Activated naive CD8-positive, alpha-beta T cell (primary cell): ENCODE results near the gene SORCS2.

Experiments used
- H3K27ac Mint-ChIP-seq: one replicate; pipeline ENCODE4 v1.8.0; 2021; ENCODE audit warnings: mixed read lengths
- H3K27me3 Mint-ChIP-seq: one replicate; pipeline ENCODE4 v1.8.0; 2021; ENCODE audit warnings: mixed read lengths
- H3K36me3 Mint-ChIP-seq: one replicate; pipeline ENCODE4 v1.8.0; 2021; ENCODE audit warnings: mixed read lengths
- H3K4me1 Mint-ChIP-seq: one replicate; pipeline ENCODE4 v1.8.0; 2021; ENCODE audit warnings: low read depth, mixed read lengths
- H3K4me3 Mint-ChIP-seq: one replicate; pipeline ENCODE4 v1.8.0; 2021; ENCODE audit warnings: mild to moderate bottlenecking, mixed read lengths
- H3K9me3 Mint-ChIP-seq: one replicate; pipeline ENCODE4 v1.8.0; 2021; ENCODE audit warnings: low read depth, mixed read lengths

Gene SORCS2

DNA sequence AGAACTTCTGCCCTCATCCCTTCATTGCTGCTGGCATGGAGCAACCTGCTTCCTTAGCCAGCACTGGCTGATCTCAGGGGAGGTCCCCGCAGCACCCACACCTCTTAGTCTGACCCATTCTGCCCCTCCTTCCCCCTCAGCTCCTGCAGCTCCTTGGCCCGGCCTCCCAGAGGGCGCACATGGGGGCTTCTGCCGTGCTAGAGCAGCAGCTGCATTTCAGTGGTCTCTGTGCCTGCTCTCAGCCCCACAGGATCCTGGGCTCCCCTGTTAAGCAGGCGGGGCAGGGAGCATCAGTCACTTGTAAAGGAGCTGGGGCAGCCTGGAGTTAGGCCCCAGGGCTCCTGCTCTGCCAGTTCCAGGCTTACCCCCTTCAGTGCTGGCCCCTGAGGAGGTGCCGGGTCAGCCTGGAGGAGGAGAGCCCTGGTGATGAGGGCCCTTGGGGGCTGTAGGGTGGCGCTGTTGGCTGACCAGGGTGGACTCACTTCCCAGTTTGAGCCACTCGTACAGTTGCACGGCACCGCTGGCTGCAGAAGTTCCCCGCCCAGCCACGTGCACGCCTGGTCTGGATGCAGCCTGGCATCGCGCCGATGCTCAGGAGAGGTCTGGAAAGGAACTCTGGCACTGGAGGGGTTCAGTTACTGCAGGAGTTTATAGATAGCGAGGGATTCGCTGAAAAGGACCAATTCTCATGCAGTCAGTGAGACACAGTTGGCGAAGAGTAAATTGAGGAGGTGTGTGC is 327.5 kb downstream of the SORCS2 start:
- H3K4me1 Mint-ChIP-seq: peaks cover 4% of the 10 kb centered on the region
- H3K27me3 Mint-ChIP-seq: peaks cover 11% of the 10 kb centered on the region
- no peak overlapping the region for H3K27ac Mint-ChIP-seq
- H3K36me3 Mint-ChIP-seq: no peaks in the 10 kb centered on the region
- H3K4me3 Mint-ChIP-seq: no peak overlapping the region
- H3K9me3 Mint-ChIP-seq: no peaks in the 10 kb centered on the region

DNA sequence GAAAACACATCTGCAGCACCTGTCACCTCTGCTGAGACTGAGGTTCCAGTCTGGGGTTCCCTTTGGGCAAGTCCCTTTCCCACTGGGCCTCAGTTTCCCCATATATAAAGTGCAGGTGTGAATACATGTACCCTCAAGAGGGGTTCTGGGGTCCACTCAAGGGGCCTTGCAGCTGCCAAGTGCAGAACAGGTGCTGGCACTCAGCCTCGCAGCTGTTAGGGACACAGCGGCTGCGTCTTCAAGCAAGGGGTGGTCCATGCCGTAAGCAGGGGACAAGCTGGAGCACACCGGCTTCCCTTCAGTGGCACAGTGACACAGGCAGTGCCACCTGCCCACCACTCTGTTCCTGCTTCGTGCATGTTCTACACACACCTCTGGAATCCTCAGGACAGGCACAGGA is 329.3 kb downstream of the SORCS2 start:
- Mint-ChIP-seq H3K4me3 (no peak overlapping the region), H3K27ac (no peak overlapping the region), H3K27me3 (peaks cover 18% of the 10 kb centered on the region), H3K36me3 (no peaks in the 10 kb centered on the region), H3K9me3 (no peaks in the 10 kb centered on the region), H3K4me1 (peaks cover 6% of the 10 kb centered on the region)

DNA sequence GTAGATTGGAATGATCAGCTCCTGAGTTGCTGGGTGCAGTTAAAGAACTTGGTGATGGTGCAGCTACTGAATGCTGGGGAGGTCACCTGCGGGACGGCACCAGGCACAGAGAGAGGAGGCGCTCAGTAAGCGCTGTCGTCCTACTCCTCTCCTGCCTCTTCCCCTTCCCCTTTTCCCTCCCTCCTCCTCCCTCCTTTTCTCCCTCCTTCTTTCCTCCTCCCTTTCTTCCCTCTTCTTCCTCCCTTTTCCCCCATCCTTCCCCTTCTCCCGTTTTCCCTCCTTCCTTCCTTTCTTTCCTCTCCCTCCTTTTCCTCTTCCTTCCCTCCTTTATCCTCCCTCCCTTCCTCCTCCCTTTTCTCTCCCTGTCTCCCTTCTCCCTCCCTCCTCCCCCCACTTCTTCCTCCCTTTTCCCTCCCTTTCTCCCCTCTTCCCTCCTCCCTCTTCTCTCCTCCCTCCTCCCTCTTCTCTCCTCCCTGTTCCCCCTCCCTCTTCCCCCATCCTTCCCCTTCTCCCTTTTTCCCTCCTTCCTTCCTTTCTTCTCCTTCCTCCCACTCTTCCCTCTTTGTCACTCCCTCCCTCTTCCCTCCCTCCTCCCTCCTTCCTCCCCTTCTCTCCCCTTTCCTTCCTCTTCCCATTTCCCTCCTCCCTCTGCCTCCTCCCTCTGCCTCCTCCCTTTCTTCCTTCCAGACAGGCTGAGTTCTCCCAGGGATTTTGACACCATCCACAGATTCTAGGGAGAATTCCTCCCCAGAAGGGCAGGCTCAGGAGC is 330.3 kb downstream of the SORCS2 start:
- H3K4me3 Mint-ChIP-seq: no peak overlapping the region
- peaks cover 6% of the 10 kb centered on the region for H3K4me1 Mint-ChIP-seq
- no peaks in the 10 kb centered on the region for H3K36me3 Mint-ChIP-seq
- H3K27me3 Mint-ChIP-seq: peaks cover 18% of the 10 kb centered on the region
- H3K9me3 Mint-ChIP-seq: no peaks in the 10 kb centered on the region
- no peak overlapping the region for H3K27ac Mint-ChIP-seq

DNA sequence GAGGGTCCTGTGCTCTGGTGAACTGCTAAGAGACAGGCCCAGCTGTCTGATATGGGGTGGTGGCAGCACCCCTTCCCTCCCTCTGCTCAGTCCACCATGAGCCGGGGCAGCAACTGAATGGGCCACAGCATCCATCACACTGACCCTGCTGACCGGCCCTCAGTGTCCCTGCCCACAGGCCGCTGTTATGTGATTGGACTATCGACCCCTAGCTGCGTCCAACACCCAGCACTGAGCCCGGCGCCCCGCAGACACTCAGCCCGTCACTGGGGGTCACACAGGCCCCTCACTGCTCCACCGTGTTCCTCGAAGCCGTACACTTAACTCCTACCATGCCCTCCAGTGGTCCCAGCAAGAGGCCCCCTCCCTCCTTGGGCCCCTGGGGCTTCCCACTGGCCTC is 331.2 kb downstream of the SORCS2 start:
- peaks cover 6% of the 10 kb centered on the region for H3K4me1 Mint-ChIP-seq
- H3K27me3 Mint-ChIP-seq: peaks cover 21% of the 10 kb centered on the region
- no peaks in the 10 kb centered on the region for H3K36me3 Mint-ChIP-seq
- no peak overlapping the region for H3K4me3 Mint-ChIP-seq
- H3K9me3 Mint-ChIP-seq: no peaks in the 10 kb centered on the region
- no peak overlapping the region for H3K27ac Mint-ChIP-seq

DNA sequence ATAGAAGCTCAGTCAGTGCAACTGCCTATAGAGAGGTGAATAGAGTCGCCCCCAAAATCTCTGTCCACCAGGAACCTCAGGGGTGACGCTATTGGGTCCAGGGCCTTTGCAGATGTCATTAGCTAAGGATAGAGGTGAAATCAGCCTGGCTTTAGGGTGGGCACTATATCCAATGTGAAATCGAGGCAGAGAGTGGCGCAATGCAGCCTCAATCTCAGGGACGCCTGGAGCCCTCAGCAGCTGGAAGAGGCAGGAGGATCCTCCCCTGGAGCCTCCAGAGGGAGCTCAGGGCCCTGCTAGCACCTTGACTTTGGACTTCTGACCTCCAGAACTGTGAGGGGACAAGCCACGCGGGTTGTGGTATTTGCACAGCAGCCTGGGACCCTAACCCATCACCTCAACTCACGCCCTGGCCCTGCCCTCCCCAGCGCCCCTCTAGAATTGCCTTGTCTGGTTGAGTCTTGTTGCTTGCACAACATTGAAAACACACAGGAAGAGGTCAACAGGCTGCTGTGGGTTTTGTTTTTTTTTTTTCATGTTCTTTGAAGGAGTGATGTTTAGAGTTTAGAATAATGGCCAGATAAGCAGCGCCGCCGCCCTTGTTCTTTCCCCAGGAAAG is 331.8 kb downstream of the SORCS2 start:
- Mint-ChIP-seq H3K9me3 (no peaks in the 10 kb centered on the region), H3K27me3 (peaks cover 21% of the 10 kb centered on the region), H3K4me1 (peaks cover 6% of the 10 kb centered on the region), H3K27ac (no peak overlapping the region), H3K4me3 (no peak overlapping the region), H3K36me3 (no peaks in the 10 kb centered on the region)

DNA sequence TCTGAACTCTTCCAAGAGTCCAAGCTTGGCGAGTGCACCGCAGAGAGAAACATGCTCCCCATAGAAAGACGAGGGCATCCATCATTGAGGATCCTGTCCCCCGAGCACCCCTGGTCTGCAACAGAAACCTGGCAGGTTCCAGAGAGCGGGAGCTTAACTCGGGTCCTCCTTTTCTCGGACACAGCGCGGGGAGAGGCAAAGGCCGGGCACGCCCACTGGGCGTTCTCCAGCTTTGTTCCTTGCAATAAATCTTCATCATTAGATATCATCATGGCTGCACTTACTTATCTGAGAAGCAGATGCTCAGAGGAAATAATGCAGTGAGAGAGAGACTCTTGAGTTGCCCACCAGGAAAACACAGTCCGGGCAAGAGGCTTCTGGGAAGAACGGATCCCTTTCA is 332.5 kb downstream of the SORCS2 start:
- H3K27ac Mint-ChIP-seq: no peak overlapping the region
- H3K36me3 Mint-ChIP-seq: no peaks in the 10 kb centered on the region

DNA sequence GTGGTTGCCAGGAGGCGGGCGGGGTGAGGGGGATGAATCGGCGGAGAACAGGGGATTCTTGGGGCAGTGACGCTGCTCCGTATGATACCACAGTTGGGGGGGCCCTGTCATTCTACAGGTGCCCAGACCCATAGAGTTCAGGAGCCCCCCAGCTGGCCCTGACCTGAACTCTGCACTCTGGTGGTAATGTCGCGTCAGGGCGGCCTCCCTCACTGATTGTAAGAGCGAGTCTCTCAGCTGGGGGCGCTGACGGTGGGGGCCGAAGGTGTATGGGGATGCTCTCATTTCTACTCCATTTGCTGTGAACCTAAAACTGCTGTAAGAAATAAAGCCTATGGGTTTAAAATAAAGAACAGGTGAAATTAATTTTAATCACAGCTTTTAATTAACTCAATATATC is 334.2 kb downstream of the SORCS2 start:
- Mint-ChIP-seq H3K4me3 (no peak overlapping the region), H3K27ac (no peak overlapping the region), H3K36me3 (no peaks in the 10 kb centered on the region), H3K27me3 (peaks cover 15% of the 10 kb centered on the region), H3K4me1 (peaks cover 6% of the 10 kb centered on the region), H3K9me3 (no peaks in the 10 kb centered on the region)

More for the DNA sequence above, 332.5 kb downstream of the SORCS2 start:
- Mint-ChIP-seq H3K9me3 (no peaks in the 10 kb centered on the region), H3K4me3 (no peak overlapping the region), H3K27me3 (peaks cover 23% of the 10 kb centered on the region), H3K4me1 (peaks cover 6% of the 10 kb centered on the region)

DNA sequence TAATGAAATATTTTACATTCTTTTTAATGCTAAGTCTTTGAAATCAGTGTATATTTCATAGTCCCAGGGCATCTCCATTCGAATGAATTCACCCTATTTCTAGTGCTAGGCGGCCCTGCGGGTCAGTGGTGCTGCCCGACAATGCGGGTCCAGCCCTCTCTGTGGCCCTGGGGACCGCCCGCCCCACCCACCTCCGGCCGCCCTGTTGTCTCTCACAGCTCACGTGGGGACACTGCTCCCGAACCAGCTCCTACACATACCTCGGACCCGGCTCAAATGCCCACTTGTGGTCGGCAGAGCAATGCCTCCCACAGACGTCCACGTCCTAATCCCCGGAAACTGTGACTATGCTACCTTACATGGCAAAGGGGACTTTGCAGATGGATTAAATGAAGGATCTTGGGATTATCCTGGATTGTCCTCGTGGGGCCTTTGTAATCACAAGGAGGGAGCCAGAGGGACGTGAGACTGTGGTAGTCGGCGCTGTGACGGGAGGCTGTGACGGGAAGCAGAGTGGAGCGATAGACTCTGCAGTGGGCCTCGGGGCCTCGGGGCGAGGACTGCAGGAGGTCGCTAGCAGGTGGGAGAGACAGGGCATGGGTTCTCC is 334.7 kb downstream of the SORCS2 start:
- Mint-ChIP-seq H3K36me3 (no peaks in the 10 kb centered on the region), H3K27me3 (peaks cover 15% of the 10 kb centered on the region), H3K4me3 (no peak overlapping the region), H3K27ac (no peak overlapping the region), H3K4me1 (peaks cover 6% of the 10 kb centered on the region), H3K9me3 (no peaks in the 10 kb centered on the region)

DNA sequence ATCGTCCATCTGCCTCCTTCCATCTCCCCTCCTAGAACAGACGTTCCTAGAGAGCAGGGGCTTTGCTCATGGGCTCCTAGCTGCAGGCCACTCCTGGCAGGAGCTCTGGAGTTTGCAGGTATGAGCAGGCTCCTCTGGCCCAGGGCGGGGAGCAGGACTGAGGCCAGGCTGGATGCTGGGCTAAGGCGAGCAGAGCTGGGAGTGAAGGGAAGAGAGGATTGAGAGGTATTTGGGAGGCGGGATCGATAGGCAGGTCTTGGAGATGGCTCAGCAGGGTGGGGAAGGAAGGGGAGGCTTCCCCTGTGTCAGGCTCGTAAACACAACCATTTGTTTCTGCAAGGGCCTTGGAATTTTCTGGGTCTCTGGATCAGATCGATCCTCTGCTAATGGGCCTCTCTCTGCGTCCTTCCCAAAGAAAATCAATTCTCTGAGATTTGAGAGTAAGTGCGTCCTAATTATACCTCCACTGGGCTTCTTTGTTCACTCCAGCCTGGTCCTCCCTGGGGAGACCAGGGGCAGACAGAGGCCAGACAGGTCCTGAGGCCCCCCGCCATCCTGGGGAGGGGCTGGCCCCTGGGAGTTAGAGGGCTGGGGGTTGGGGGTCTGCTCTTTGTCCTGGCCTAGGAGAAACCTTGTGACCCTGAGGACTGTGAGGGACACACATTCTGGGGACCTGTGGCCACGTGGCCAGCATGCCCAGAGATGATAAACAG is 337.2 kb downstream of the SORCS2 start:
- H3K9me3 Mint-ChIP-seq: no peaks in the 10 kb centered on the region
- H3K27ac Mint-ChIP-seq: no peak overlapping the region
- peaks cover 12% of the 10 kb centered on the region for H3K27me3 Mint-ChIP-seq
- H3K36me3 Mint-ChIP-seq: no peaks in the 10 kb centered on the region
- H3K4me3 Mint-ChIP-seq: no peak overlapping the region
- peaks cover 4% of the 10 kb centered on the region for H3K4me1 Mint-ChIP-seq

DNA sequence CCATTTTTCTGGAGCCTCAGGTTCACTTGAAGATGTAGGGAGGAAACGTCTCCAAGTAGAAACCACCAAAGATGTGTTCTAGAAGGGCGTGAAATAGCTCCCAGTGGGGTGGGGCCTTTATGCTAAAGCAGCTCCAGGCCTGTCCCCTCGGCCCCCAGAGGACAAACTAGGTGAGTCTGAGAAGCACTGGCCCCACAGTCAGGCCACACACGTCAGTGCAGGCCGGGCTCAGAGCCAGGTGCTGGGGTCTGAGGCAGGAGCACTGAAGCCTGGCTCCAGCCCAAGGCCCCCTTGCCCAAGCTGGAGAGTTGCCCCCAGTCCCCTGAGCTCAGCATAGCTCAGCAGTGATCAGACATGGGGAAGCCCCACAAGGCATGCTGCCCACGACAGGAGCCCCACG is 337.7 kb downstream of the SORCS2 start:
- peaks cover 12% of the 10 kb centered on the region for H3K27me3 Mint-ChIP-seq
- H3K9me3 Mint-ChIP-seq: no peaks in the 10 kb centered on the region
- peaks cover under 1% of the 10 kb centered on the region for H3K4me1 Mint-ChIP-seq
- no peak overlapping the region for H3K4me3 Mint-ChIP-seq
- H3K36me3 Mint-ChIP-seq: no peaks in the 10 kb centered on the region
- no peak overlapping the region for H3K27ac Mint-ChIP-seq

DNA sequence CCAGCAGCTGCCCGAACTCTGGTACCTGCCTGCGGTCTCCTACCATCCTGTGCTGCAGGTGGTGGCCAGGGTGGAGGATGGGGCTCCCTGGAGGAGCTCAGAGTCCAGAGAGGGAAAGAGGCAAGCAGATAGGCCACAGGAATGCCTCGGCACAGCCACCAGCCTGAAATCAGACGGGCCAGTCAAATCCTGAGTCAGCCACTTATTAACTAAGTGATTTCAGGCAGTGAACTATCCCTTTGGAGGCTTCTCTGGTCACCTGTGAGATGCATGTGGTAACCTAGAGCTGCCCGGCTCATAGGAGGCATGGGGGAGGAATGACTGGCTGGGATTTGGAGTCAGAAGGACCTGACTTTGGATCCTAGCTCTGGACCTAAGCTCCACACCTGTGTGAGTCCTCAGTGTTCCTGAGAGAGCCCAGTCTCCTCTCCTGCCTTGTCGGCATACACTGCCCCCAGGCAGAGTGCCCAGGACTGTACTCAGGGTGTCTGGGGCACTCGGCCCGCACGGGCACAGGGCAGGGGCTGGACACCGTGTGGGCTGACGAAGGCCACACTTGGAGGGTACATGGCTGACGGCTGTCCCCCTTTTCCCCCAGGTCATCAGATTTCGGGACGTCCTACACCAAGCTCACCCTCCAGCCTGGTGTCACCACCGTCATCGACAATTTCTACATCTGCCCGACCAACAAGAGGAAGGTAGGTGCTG is 338.7 kb downstream of the SORCS2 start:
- Mint-ChIP-seq H3K4me1 (no peaks in the 10 kb centered on the region), H3K27ac (no peak overlapping the region), H3K4me3 (no peak overlapping the region), H3K36me3 (no peaks in the 10 kb centered on the region), H3K27me3 (peaks cover 7% of the 10 kb centered on the region), H3K9me3 (no peaks in the 10 kb centered on the region)

DNA sequence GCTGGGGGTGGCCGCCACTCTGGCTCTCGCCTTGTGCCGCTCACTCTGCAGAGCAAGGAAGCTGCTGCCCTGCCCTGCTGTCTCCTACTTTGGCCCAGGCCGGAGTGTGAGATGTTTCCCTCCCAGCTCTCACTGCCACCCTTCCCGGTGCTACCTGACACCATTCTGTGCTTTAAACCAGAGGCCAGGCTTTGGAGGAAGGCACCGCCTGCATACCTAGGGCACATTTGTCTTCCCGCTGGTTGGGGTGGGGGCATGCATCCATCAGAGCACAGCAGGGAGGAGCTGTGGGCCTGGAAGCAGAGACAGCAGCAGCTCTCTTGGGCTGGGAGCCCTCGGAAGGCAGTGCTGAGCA is 339.3 kb downstream of the SORCS2 start:
- Mint-ChIP-seq H3K9me3 (no peaks in the 10 kb centered on the region), H3K27ac (no peak overlapping the region), H3K4me1 (no peaks in the 10 kb centered on the region), H3K36me3 (no peaks in the 10 kb centered on the region), H3K27me3 (peaks cover 5% of the 10 kb centered on the region), H3K4me3 (no peak overlapping the region)

DNA sequence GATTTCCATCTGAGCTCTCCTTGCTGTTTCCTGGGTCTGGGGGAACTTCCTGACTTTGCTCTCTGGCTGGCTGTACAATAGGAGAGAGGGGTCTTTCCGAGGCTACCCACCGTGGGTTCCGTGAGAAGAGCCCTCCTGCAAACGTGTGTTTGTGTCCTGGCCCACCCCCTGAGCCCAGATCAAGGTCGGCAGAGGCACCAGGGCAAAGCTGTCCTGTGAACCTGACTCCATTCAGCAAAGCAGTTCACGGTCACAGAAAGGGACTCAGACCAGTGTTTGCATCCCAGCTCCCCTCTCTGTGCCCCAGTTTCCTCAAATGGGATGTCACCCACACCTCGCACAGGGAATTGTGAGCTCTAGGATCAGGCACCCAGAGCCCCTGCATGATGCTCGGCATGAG is 339.7 kb downstream of the SORCS2 start:
- H3K27me3 Mint-ChIP-seq: peaks cover 5% of the 10 kb centered on the region
- H3K4me3 Mint-ChIP-seq: no peak overlapping the region
- no peaks in the 10 kb centered on the region for H3K36me3 Mint-ChIP-seq
- no peaks in the 10 kb centered on the region for H3K9me3 Mint-ChIP-seq
- H3K4me1 Mint-ChIP-seq: no peaks in the 10 kb centered on the region
- no peak overlapping the region for H3K27ac Mint-ChIP-seq

DNA sequence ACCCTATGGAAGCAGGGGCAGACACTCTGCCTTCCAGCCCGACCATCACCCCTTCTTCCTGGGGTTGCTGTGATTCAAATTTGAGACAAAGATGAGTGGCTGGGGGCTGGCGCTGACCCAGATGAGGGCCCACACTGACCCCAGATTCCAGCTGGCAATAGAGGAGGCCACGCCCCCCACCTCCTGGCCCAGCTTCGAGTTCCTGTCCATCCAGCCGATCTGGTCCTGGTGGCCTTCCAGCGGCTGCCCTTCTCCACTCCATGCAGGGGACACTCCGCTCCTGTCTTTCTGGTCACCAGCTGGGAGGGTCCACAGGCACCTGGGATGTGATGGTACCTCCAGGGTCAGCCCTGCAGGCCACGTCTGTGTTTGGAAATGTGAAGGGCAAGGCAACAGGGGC is 340.9 kb downstream of the SORCS2 start:
- Mint-ChIP-seq H3K4me1 (no peaks in the 10 kb centered on the region), H3K27me3 (peaks cover 2% of the 10 kb centered on the region), H3K4me3 (no peak overlapping the region), H3K27ac (no peak overlapping the region), H3K36me3 (no peaks in the 10 kb centered on the region), H3K9me3 (no peaks in the 10 kb centered on the region)
